Kidney (tissue), 14 donors: ENCODE results near the gene RINT1. TPM values are rescaled to one million over a fixed set of nuclear protein-coding genes. Genes with fewer than 3 reads are reported as not detected.
"Not testable (repeated sequence)": the region's sequence is repeated elsewhere in the genome, so short reads cannot be mapped to it uniquely, and the experiment has no call there.

Source experiments
- DNase-seq, 5 donors: peaks; one replicate each; pipeline ENCODE4 v3.0.0-alpha.2; 2013 to 2020
- FAIRE-seq: peaks from 2 replicates; lab custom pipeline; 2012; peaks lifted over from hg19 to GRCh38; lab: Jason Lieb, UNC
- H3K27ac ChIP-seq, 2 donors: one replicate each; pipeline ENCODE4 v1.7.0; 2013; ENCODE audit warnings: low read depth in 2 of 2, low read length in 2 of 2, inconsistent platforms in 1 of 2
- H3K27me3 ChIP-seq: one replicate; pipeline ENCODE4 v1.7.1; 2013; ENCODE audit warnings: low read length, inconsistent platforms; ENCODE audit not compliant: control insufficient read depth, insufficient read depth
- H3K36me3 ChIP-seq, 3 donors: one replicate each; pipeline versions ENCODE4 v1.7.0 to v1.7.1; 2013; ENCODE audit warnings: low read length in 3 of 3, control low read depth in 1 of 3, inconsistent platforms in 1 of 3; ENCODE audit not compliant: insufficient read depth in 3 of 3, control insufficient read depth in 2 of 3
- H3K4me1 ChIP-seq, 3 donors: one replicate each; pipeline versions ENCODE4 v1.7.0 to v1.7.1; 2013; ENCODE audit warnings: low read length in 3 of 3, inconsistent platforms in 1 of 3, low read depth in 1 of 3; ENCODE audit not compliant: control insufficient read depth in 2 of 3, insufficient read depth in 2 of 3
- H3K4me3 ChIP-seq, 3 donors: one replicate each; pipeline versions ENCODE4 v1.7.0 to v1.8.1; 2013; ENCODE audit warnings: low read length in 3 of 3, control low read depth in 1 of 3, inconsistent platforms in 1 of 3
- H3K9ac ChIP-seq, 3 donors: one replicate each; pipeline versions ENCODE4 v1.7.0 to v1.7.1; 2013; ENCODE audit warnings: low read length in 3 of 3, control low read depth in 1 of 3, inconsistent platforms in 1 of 3
- H3K9me3 ChIP-seq, 3 donors: one replicate each; pipeline versions ENCODE4 v1.7.0 to v1.7.1; 2013; ENCODE audit warnings: low read length in 3 of 3, control low read depth in 1 of 3, inconsistent platforms in 1 of 3; ENCODE audit not compliant: control insufficient read depth in 2 of 3, insufficient read depth in 1 of 3
- intact Hi-C: fragments of 100-400 bp; cut with DNase I; formaldehyde crosslinking; loops from one replicate; pipeline ENCODE4 v1.11.1; 2022
- polyA plus RNA-seq: library from polyadenylated mRNA; stranded (reverse); fragments of 350-450 nt; fragmentation: Illumina TruSeq; extraction: RNeasy Lipid Tissue Mini Kit (QIAGEN cat#74804); gene quantifications from one replicate; pipeline ENCODE4 v1.2.3, GENCODE V29; 2014; ENCODE audit warnings: low read depth, low replicate concordance; ENCODE audit not compliant: insufficient read depth
- total RNA-seq: library from RNA; stranded (reverse); fragmentation: NEBNext Ultra II Directional; extraction: Animal tissue kit (Norgen Biotek cat#: 25700); gene quantifications from one replicate; pipeline ENCODE4 v1.2.1, GENCODE V29; 2021
- TF ChIP-seq, protein P1 (sequence below): IDR thresholded peaks from 3 replicates; pipeline ENCODE4 v1.5.1; 2012; ENCODE audit warnings: mild to moderate bottlenecking, moderate library complexity, borderline replicate concordance; ENCODE audit not compliant: insufficient read depth; ENCODE audit errors: extremely low read depth
- donor health status: control.
- donor health status: control.
- donor health status: control.
- donor health status: control.
- donor health status: control.
- donor health status: DM: yes; HTN: yes; CAD: no.
- donor health status: Normal renal cell carcinoma (clear cell type).

The RINT1 gene
- total and polyA plus RNA-seq, 2 donors from 2014 or later, result 7.1 to 14.2 TPM

DNA sequence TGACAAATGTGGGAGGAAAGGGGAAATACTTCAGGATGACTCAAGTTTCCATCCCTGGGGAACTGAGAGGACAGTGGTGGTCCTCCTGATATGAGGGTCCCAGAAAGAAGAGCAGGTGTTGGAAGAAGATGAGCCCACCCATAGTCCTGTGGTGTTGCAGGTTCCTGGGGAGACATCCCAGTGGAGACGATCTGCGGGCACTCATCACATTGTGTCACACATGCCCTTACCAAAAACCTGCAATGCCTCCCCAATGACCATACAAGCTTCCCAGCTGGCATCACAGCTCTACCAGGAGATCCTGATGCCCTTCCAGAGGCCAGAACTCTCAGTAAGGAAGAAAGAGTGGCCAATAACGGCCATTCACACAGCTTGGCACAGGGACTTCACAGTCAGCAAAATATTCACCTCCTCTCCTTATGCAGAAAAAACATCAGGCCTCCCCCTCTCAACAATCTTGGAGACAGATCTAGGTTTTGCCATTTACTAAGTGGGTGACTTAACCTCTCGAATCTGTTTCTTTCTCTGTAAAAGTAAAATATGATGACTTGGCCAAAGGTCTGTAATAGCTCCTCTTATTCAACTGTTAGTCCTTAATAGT, 19.0 kb upstream of the RINT1 start:
- TF ChIP-seq, protein P1, sequence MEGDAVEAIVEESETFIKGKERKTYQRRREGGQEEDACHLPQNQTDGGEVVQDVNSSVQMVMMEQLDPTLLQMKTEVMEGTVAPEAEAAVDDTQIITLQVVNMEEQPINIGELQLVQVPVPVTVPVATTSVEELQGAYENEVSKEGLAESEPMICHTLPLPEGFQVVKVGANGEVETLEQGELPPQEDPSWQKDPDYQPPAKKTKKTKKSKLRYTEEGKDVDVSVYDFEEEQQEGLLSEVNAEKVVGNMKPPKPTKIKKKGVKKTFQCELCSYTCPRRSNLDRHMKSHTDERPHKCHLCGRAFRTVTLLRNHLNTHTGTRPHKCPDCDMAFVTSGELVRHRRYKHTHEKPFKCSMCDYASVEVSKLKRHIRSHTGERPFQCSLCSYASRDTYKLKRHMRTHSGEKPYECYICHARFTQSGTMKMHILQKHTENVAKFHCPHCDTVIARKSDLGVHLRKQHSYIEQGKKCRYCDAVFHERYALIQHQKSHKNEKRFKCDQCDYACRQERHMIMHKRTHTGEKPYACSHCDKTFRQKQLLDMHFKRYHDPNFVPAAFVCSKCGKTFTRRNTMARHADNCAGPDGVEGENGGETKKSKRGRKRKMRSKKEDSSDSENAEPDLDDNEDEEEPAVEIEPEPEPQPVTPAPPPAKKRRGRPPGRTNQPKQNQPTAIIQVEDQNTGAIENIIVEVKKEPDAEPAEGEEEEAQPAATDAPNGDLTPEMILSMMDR, result no peak
- no peaks in the 10 kb centered on the region for H3K4me1 ChIP-seq
- H3K9me3 ChIP-seq, result no peaks in the 10 kb centered on the region
- FAIRE-seq (no peak), DNase-seq (no peak)
- H3K27ac ChIP-seq, result no peak overlapping the region
- intact Hi-C loops, result no loop called here
- H3K36me3 ChIP-seq, result no peaks in the 10 kb centered on the region
- no peak overlapping the region for H3K9ac ChIP-seq
- no peaks in the 10 kb centered on the region for H3K27me3 ChIP-seq
- no peak overlapping the region for H3K4me3 ChIP-seq

DNA sequence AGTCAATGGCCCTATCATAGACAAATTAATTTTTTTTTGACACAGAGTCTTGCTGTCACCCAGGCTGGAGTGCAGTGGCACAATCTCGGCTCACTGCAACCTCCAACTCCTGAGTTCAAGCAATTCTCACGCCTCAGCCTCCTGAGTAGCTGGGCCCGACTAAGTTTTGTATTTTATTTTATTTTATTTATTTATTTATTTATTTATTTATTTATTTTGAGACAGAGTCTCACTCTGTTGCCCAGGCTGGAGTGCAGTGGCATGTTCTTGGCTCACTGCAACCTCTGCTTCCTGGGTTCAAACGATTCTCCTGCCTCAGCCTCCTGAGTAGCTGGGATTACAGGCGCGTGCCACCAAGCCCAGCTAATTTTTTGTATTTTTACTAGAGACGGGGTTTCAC, 16.4 kb upstream of the RINT1 start:
- FAIRE-seq, H3K9me3 ChIP-seq, H3K27me3 ChIP-seq, H3K27ac ChIP-seq, H3K4me3 ChIP-seq, intact Hi-C loops, H3K9ac ChIP-seq, DNase-seq, H3K4me1 ChIP-seq, H3K36me3 ChIP-seq: not testable (repeated sequence)

DNA sequence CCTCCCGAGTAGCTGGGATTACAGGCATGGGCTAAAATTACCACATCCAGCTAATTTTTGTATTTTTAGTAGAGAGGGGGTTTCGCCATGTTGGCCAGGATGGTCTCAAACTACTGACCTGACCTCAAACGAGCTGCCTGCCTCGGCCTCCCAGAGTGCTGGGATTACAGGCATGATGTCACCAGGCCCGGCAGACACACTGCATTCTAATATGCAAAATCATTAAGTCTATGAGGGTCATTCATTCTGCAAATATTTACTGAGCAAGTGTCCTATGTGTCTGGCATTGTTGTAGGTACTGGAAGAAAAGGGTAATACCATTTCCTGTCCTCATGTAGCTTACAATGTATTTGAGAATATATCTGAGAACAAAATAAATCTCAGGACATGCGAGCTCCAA, 12.6 kb upstream of the RINT1 start:
- H3K36me3 ChIP-seq, result no peaks in the 10 kb centered on the region
- TF ChIP-seq, protein P1, result no peak
- no peak overlapping the region for H3K4me3 ChIP-seq
- no peaks in the 10 kb centered on the region for H3K4me1 ChIP-seq
- FAIRE-seq (no peak), DNase-seq (no peak)
- H3K27ac ChIP-seq, result no peak overlapping the region
- no peaks in the 10 kb centered on the region for H3K9me3 ChIP-seq
- H3K27me3 ChIP-seq, result no peaks in the 10 kb centered on the region
- H3K9ac ChIP-seq, result no peak overlapping the region
- intact Hi-C loops, result no loop called here

DNA sequence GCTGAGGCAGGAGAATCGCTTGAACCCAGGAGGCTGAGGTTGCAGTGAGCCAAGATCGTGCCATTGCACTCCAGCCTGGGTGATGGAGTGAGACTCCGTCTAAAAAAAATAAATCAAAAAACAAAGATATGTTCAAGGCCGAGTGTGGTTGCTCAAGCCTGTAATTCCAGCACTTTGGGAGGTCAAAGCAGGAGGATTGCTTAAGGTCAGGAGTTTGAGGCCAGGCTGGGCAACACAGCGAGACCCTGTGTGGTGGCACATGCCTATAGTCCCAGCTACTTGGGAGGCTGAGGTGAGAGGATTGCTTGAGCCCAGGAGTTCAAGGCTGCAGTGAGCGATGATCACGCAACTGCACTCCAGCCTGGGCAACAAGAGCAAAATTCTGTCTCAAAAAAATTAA, 11.4 kb upstream of the RINT1 start:
- H3K4me3 ChIP-seq, H3K36me3 ChIP-seq, FAIRE-seq, intact Hi-C loops, H3K27me3 ChIP-seq, DNase-seq, H3K4me1 ChIP-seq, H3K27ac ChIP-seq, H3K9ac ChIP-seq, H3K9me3 ChIP-seq: not testable (repeated sequence)
